ENCODE measurements around the gene TMEM139.

Gene TMEM139

GRCh38 chr7:143247372-143247771, 37.4 kb upstream of the TMEM139 start:
- H3K4me3 ChIP-seq (ENCODE audit: low read depth, low read length): no peak overlapping the region
- DNase-seq (ENCODE audit: low read depth): no peak
- TF ChIP-seq CTCF (IDR thresholded peaks at IDR 0.05; ENCODE audit: low read depth, low read length, missing control alignments): no peak

- DNase-seq (ENCODE audit: low read depth): no peak
- H3K4me3 ChIP-seq (ENCODE audit: low read depth, low read length): no peak overlapping the region
- no peak for TF ChIP-seq CTCF (IDR thresholded peaks at IDR 0.05; ENCODE audit: low read depth, low read length, missing control alignments)
Measured at GRCh38 chr7:143248761-143249354, 35.9 kb upstream of the TMEM139 start.

- no peak overlapping the region for H3K4me3 ChIP-seq (ENCODE audit: low read depth, low read length)
- no peak for DNase-seq (ENCODE audit: low read depth)
- TF ChIP-seq CTCF (IDR thresholded peaks at IDR 0.05; ENCODE audit: low read depth, low read length, missing control alignments): no peak
Measured at GRCh38 chr7:143250199-143250598, 34.6 kb upstream of the TMEM139 start.

GRCh38 chr7:143250822-143251221, 33.9 kb upstream of the TMEM139 start:
- TF ChIP-seq CTCF (IDR thresholded peaks at IDR 0.05; ENCODE audit: low read depth, low read length, missing control alignments): no peak
- no peak overlapping the region for H3K4me3 ChIP-seq (ENCODE audit: low read depth, low read length)
- no peak for DNase-seq (ENCODE audit: low read depth)

- H3K4me3 ChIP-seq (ENCODE audit: low read depth, low read length): no peak overlapping the region
- no peak for TF ChIP-seq CTCF (IDR thresholded peaks at IDR 0.05; ENCODE audit: low read depth, low read length, missing control alignments)
- no peak for DNase-seq (ENCODE audit: low read depth)
Measured at GRCh38 chr7:143252006-143252405, 32.8 kb upstream of the TMEM139 start.

GRCh38 chr7:143255564-143255963, 29.2 kb upstream of the TMEM139 start:
- no peak for TF ChIP-seq CTCF (IDR thresholded peaks at IDR 0.05; ENCODE audit: low read depth, low read length, missing control alignments)
- DNase-seq (ENCODE audit: low read depth): no peak
- H3K4me3 ChIP-seq (ENCODE audit: low read depth, low read length): no peak overlapping the region

GRCh38 chr7:143256325-143256724, 28.4 kb upstream of the TMEM139 start:
- no peak for DNase-seq (ENCODE audit: low read depth)
- TF ChIP-seq CTCF (IDR thresholded peaks at IDR 0.05; ENCODE audit: low read depth, low read length, missing control alignments): no peak
- H3K4me3 ChIP-seq (ENCODE audit: low read depth, low read length): no peak overlapping the region
